Neural cell (in vitro differentiated cells): ENCODE data around the gene ZC3H7A.

Source experiments
- CTCF ChIP-seq: fragments of 450-650 bp; IDR thresholded peaks from 2 replicates; pipeline ENCODE4 v1.5.1; 2014; ENCODE audit warnings: antibody characterized with exemption, mild to moderate bottlenecking, moderate library complexity; ENCODE audit not compliant: poor library complexity, severe bottlenecking
- EP300 ChIP-seq: fragments of 450-650 bp; conservative IDR thresholded peaks from 2 replicates; pipeline ENCODE4 v1.6.1; 2014; ENCODE audit warnings: antibody characterized with exemption, mild to moderate bottlenecking, moderate library complexity; ENCODE audit not compliant: poor library complexity, severe bottlenecking
- EZH2 ChIP-seq: fragments of 200-600, 300-800 bp; shearing (Covaris generic), sonication (generic); IDR thresholded peaks from 2 replicates; pipeline ENCODE4 v1.6.1; 2014; ENCODE audit warnings: antibody characterized with exemption, low read length, borderline replicate concordance, mild to moderate bottlenecking; ENCODE audit not compliant: insufficient read depth, poor library complexity, severe bottlenecking
- MXI1 ChIP-seq: fragments of 450-650 bp; conservative IDR thresholded peaks from 2 replicates; pipeline ENCODE4 v1.6.1; 2014; ENCODE audit warnings: antibody characterized with exemption, mild to moderate bottlenecking; ENCODE audit not compliant: poor library complexity, severe bottlenecking
- POLR2AphosphoS5 ChIP-seq: IDR thresholded peaks from 2 replicates; pipeline ENCODE4 v1.6.1; 2012
- RAD21 ChIP-seq: fragments of 450-650 bp; conservative IDR thresholded peaks from 2 replicates; pipeline ENCODE4 v1.6.1; 2014; ENCODE audit warnings: antibody characterized with exemption, mild to moderate bottlenecking, moderate library complexity
- REST ChIP-seq: IDR thresholded peaks from 2 replicates; pipeline ENCODE4 v1.6.1; 2012; ENCODE audit warnings: borderline replicate concordance
- SMC3 ChIP-seq: fragments of 450-650 bp; conservative IDR thresholded peaks from 2 replicates; pipeline ENCODE4 v1.6.1; 2014; ENCODE audit warnings: antibody characterized with exemption, mild to moderate bottlenecking, moderate library complexity; ENCODE audit not compliant: poor library complexity

GRCh38 chr16:11716336-11716735, 80.7 kb downstream of the ZC3H7A start:
- no peak for TF ChIP-seq EZH2
- no peak for TF ChIP-seq CTCF
- no peak for TF ChIP-seq RAD21
- no peak for TF ChIP-seq SMC3
- TF ChIP-seq POLR2AphosphoS5: no peak
- TF ChIP-seq EP300: no peak
- no peak for TF ChIP-seq REST
- no peak for TF ChIP-seq MXI1
